Stimulated activated CD8-positive, alpha-beta memory T cell treated with anti-CD3 and anti-CD28 coated beads, Interleukin-4, amount 100 ng/mL, for 4 hours (primary cell): ENCODE measurements around the gene ANKRD36B.
"Not testable (repeated sequence)": the region's sequence is repeated elsewhere in the genome, so short reads cannot be mapped to it uniquely, and the experiment has no call there.

Experiments used
- DNase-seq, 2 donors: peaks; one replicate each; pipeline ENCODE4 v3.0.0-alpha.2; 2020; ENCODE audit warnings: low read depth in 2 of 2, low spot score in 1 of 2

Gene ANKRD36B

DNA sequence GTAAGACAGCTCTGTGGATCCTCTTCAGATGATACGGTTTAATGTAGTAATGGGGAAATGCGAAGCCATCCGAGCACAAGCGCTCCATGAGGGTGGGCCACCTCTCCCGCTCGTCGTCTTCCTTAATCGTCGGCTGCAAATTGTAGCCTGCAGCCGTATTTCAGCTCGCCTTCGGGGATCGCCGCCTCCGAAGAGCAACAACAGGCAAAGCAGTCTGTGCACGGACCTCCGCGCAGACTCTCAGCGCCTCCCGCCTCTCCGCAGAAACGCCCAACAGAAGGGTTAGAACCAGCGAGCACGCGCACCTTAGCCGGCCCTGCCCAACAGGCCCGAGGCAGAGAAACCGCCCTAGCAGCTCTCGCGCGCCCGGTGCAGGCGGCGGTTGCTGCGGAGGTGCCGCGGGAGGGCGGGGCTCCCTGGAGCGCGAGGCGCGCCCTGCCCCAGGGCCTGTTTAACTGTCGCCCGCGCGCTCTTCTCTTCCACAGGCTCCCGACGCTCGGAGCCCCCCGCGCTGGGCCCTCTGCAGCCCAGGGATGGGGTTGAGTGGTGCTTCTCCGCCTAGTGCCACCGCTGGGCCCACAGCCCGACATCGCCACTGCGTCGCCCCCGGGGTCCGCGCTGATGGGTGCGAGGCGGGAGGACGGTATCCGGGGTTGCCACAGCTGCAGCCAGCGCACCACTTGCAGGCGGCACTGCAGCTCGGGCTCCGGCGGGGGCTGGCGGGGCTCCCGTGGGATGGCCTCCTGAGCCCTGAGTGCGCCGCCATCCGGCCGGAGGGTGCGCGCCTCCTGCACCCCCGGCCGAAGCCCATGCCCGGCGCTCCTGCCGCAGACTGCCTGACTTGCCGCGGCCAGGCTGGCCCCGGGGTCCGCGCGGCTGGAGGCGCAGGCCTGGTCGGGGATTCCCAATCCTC, at the start of gene ANKRD36B:
ANKRD36B (minus strand) TSS at position 280 of the 913 bp plus-strand sequence; CDS start at position 88, 192 bp downstream.
- DNase-seq = peak; percentile 13 to 24

DNA sequence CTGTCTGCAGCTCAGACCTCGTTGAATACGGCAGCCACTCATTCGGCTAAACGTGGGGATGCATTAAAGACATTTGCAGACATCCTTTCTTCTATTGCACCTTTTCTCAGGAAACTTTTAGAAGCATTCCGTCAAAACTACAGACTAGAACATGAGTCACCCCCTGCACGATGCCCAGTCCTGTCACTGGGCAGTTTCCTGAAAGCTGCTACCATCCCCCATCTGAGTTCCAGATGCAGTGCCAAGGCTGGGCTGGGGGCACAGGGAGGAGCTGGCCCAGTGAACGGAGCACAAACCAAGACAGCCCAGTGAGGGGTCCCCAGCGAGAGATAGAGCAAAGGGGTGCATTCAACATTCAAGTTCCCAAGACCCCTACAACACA, 36.4 kb upstream of the ANKRD36B start:
- not testable (repeated sequence) for DNase-seq

DNA sequence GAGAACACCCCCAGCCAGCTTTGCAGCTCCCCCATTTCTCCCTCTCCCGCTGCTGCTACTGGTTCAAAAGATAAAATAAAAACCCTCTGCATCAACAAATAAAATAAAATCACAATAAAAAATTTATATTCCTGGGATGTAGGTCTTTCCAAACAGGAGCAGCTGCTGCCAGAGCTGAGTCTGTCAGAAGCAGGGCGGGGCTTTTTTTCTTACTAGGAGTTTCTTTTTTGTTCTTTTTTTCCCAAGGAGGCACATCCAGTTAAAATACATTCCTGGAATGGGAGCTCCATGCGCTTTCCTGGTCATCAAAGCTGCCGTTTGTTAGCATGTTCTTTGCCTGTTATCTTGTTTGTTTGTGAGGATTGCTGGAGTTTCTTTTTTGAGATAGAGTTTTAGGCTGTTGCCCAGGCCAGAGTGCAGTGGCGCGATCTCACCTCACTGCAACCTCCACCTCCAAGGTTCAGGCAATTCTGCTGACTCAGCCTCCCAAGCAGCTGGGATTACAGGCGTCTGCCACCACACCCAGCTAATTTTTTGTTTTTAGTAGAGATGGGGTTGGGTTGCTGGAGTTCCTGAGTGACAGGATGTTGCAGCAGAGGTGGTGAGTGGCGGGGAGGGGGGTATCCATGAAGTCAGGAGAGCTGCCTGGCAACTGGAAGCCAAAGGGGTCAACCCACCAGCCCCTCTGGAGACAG, 35.8 kb upstream of the ANKRD36B start:
- not testable (repeated sequence) for DNase-seq

DNA sequence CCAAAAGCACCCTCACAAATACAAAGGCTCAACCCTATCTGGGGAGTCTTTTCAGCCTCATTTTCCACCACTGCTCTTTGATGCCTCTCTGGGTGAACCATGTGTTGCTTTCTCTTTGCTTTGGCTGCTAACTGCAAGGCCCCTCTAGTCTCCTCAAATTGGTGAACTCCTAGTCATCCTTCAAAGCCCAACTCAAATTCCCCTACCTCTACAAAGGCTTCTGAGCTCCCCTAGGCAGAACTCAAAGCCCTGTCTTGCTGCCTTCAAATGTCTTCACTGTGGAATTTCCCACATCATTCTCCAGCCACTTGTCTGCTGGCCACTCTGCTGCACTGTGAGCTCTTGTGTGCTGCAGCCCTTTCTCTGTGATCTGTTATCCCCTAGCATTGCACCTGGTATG, 33.3 kb upstream of the ANKRD36B start:
- not testable (repeated sequence) for DNase-seq

DNA sequence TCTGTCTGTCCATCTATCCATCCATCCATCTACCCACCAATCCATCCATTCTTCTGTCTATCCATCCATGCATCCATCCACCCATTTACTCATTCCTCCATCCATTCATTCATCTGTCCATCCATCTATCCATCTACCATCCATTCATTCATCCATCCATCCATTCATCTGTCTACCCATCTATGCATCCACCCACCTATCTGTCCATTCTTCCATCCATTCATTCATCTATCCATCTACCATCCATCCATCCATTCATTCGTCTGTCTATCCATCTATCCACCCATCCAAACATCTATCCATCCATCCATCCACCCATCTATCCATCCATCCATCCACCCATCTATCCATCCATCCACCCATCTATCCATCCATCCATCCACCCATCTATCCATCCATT, 30.8 kb upstream of the ANKRD36B start:
- not testable (repeated sequence) for DNase-seq

DNA sequence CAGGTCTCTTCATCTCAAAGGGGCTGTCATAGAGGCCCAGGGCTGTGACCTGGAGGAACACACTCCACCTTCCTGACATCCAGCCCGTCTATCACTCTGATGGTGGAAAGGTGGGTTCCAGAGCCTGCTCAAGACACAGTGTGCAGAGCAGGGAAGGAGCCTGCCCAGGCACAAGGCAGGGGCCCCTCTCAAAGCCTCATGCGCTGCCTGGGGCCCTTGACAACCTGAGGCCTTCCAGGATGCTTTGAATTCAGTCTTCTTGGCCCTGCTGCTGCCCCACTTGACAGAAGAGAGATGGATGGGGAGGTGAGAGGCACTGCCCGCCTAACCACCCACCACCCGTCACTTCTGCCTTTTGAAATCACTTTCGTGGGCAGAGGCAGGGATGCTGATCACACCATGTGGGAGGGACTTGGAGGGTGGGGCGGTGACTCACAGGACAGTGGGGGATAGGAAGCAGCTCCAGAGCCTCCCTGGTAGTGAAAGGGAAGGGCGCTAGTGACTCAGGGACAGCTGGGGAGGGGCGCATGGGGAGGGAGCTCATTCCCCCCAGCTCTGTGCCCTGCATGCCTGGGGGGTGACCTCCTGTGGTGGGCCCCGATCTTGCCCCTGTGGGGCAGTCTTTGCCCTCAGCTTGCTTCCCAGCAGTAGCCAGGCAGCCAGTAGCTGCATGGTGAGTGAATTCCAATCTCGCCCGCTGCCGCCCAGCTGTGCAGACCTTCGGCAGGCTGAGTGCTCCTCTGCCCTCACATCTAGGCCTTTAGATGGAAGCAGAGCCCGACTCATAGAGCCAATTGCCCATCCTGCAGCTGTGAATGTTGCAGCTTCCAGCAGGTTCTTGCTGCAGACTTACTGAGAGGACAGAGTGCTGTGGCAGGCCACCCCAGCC, 29.5 kb upstream of the ANKRD36B start:
- not testable (repeated sequence) for DNase-seq

DNA sequence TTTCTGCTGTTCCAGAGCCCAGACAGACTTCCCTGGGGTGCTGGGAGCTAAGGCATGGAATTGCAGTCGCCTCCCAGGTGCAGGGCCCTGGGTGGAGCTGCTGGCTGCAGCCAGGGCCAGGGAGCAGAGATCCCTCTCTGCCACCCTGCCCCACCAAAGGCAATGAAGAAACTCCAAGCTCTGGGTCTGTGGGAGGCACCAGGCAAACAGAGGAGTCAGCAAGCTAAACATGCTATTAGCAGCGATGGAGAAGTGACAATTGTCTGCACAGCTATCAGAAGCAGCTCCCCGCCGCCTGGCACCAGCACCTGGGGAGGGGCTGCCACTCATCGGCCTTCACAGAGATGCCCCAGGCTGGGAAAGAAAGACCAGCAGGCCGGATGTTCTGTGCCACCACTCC, 28.2 kb upstream of the ANKRD36B start:
- no peak for DNase-seq

DNA sequence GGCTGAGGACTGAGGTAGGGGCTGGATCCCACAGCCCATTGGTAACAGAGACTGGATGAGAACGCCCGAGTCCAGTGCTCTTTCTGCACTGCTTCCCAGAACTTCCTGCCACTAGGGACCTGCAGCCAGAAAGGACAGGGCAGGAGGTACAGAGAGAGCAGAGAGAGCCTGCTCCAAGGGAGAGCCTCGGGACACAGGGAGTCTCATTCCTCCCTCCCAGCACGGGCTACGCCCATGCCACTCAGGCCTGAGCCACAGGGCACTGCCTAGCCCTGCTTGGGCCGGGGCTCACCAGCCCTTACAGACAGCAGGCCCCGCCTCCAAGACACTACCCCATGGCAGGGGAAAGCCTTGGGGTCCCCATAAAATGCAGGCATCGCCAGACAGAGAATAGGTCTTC, 26.1 kb upstream of the ANKRD36B start:
- not testable (repeated sequence) for DNase-seq

DNA sequence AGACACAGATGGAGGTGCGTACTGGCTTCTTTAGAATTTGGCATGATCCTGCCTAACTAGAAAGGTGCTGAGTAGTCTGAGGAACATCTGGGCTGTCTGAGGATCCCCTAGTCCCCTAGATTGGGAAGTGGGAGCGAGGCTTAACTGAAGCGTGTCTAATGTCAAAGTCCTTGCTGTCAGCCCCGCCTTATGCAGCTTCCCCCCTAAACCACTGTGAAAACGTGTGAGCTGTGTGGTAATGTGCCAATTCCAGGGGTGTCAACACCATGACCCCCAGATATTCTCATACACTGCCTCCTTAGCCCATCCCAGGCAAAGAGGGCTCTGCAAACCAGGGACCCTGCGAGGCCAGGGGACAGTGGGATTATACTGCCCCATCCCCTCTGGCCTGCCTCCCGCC, 22.2 kb upstream of the ANKRD36B start:
- not testable (repeated sequence) for DNase-seq

DNA sequence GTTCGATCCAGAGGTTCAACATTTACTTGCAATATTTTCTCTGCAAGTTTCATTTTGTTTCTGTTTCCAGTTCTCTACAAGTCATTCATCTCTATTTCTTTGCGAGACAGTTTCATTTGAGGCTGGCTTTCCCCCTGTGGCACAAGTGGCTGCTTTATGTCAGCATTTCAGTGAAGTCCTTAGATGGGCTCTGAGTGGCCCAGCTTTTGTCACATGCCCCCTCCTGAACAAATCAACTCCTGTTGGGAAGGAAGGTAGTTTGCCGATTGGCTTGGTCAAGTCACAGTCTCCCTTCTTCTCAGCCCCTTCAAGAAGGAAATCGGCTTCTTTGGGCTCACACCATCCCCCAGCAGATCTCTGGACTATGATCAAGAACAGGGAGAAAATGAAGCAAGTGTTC, 19.1 kb upstream of the ANKRD36B start:
- DNase-seq = not testable (repeated sequence)

DNA sequence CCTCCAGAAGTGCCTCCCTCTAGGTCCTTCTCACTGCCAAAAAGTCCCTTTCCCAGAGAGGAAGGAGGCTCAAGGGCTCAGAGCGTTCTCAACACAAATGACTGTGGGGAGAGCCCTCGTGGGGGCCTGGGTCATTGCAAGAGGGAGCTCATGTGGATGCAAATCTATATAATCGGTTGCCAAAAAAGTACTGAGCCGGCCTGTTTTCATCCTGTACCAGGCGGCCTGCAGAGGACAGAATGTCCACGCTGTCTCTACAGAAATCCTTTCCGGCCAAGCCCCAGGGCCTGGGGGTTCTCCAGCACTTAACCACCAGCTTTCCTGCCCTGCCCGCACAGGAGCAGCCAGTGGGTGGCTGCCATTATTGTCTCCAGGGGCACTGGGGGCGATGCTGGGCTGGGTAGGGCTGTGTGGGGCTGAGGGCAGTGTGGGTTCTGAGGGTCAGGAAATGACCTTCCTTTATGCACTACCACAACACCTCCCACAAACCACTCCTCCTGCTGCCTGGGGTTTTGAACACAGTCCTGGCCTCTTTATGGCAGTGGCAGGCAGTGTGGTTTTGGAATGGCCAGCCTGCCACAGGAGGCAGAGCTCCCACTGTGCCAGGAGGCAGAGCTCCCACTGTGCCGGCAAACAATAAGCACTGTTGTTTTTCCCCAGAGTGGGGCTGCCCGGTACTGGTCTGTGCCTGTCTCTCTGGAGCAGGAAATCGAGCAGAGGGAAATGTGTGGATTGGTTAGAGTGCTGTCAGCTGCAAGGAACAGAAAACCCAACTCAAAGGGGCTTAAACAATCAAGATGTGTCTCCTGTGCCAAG, 16.1 kb upstream of the ANKRD36B start:
- DNase-seq = not testable (repeated sequence)

DNA sequence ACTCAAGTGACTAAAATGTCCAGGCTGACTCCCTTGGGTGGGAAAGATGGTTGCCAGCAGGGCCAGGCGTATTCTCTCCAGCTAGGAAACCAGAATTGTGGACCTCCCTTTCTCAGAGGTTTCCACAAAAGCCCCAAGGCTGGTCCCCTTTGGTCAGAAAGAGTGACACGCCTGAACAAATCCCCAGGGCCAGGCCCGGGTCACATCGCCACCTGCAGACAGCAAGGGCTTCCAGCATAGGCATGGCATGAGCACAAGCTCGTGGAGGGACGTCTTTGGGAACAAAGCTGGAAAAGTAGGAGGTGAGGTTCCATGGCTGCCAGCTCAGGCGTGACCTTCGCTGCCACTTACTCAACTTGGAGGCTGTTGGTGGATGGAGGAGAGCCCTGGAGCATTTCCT, 15.4 kb upstream of the ANKRD36B start:
- not testable (repeated sequence) for DNase-seq

DNA sequence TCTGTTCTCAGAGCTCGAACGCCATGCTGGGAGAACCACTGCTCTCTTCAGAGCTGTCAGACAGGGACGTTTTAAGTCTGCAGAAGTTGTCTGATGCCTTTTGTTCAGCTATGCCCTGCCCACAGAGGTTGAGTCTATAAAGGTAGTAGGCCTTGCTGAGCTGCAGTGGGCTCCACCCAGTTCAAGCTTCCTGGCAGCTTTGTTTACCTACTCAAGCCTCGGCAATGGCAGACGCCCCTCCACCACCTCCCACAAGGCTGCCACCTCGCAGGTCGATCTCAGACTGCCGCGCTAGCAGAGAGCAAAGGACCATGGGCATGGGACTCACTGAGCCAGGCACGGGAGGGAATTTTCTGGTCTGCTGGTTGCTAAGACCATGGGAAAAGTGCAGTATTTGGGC, 11.9 kb upstream of the ANKRD36B start:
- not testable (repeated sequence) for DNase-seq

DNA sequence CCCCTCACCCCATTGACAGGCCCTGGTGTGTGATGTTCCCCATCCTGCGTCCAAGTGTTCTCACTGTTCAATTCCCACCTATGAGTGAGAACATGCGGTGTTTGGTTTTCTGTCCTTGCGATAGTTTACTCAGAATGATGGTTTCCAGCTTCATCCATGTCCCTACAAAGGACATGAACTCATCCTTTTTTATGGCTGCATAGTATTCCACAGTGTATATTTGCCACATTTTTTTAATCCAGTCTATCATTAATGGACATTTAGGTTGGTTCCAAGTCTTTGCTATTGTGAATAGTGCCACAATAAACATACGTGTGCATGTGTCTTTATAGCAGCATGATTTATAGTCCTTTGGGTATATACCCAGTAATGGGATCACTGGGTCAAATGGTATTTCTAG, 6.5 kb upstream of the ANKRD36B start:
- DNase-seq = not testable (repeated sequence)

DNA sequence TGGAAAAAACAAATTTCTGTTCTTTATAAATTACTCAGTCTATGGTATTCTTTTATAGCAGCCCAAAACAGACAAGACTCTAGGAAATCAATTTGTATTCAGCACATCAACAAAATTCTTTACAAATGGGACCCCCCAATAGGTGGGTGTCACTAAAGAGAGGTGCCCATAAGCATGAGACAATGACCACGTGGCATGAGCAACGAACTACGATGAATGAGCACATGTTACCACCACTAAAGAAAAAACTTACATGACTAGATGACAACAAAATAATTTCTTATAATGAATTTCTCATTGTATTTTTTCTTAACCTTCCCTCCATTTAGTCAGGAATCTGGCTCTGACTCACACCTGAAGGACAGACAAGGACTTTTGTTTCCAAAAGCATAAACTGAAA, 3.8 kb upstream of the ANKRD36B start:
- not testable (repeated sequence) for DNase-seq

DNA sequence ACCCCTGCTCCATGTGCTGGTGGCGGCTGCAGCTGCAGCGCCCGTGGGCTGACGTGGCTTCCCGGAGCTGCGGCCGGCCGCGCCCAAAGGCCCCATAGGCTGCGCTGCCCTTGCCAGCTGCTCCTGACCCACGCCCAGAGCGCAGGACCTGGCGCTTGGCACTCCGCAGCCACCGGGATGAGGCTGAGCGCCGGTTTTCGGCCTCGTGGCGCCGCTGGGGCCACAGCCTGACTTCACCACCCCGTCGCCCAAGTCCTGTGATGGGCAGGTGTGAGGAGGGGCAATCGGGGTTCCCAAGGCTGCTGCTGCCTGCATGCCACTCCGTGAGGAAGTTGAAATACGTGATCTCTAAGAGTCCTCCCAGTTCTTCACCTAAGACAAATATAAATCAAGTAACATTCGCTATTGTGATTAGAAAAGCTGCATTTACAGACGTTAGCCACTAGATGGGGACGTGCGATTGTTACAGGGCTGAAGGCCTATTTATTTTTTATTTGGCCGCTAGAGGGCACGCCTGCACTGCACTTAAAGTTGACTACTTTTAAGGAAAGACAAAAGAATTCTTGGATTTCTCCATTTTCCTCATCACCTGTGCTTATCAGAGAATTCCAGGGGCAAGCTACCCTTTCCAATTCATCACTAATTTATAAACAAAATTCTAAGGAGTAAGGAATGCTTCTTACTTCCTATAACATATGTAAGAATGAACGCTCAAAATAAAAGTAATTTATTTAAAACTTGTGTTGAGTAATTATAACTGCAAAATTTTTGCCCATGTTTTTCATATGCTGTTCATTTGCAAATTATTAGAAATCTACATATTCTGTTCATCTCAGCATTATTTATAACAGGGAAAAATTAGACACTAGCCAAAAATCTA, 1.1 kb upstream of the ANKRD36B start:
- DNase-seq = peak; percentile 46 to 54

DNA sequence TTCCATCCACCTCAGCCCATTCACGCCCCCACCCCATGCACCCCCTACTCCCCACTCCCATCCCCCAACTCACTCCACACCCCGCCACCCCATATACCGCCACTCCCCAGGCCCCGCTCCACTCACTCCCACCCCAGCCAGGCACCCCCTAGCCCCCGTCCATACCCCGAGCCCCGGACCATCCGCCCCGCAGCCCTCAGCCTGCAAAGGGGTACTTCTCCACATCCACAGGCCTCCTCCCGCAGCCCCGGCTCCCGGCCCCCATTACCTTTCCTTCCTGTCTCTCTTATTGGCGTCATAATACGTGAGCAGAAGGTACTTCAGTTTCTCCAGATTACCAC, 450 bp downstream of the ANKRD36B start:
- not testable (repeated sequence) for DNase-seq

DNA sequence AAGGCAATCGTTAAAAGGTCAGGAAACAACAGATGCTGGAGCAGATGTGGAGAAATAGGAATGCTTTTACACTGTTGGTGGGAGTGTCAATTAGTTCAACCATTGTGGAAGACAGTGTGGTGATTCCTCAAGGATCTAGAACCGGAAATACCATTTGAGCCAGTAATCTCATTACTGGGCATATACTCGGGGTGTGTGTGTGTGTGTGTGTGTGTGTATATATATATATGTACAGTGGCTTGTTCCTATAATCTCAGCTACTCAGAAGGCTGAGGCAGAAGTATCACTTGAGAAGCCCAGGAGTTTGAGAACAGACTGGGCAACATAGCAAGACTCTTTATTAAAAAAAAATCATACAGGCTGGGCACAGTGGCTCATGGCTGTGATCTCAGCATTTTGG, 24.0 kb downstream of the ANKRD36B start:
- not testable (repeated sequence) for DNase-seq

DNA sequence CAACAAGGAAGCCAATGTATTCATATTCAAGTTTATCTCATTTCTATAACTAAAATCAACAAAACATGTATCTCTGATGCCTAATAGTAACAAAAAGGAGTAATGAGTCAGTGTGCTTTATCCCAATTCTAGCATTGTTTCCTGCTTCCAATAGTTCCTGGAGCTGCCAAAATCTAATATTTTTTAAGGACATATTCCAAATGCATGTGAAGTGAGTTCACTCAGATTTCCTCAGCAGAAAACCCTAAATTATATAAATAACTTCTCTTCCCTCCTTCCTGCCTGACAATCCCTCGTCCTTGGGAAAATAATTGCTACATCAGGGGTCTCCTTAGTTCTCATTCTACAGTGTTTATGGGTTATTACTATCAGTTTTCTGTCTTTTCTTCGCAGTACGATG, 37.3 kb downstream of the ANKRD36B start:
- not testable (repeated sequence) for DNase-seq
